ENCODE measurements around the gene WASL. TPM values are rescaled to one million over a fixed set of nuclear protein-coding genes. Genes with fewer than 3 reads are reported as not detected.

WASL gene
- total and polyA plus RNA-seq, 10 of the 15 experiments (the other 5 are each of a cell fraction or from before 2014, with no cell fraction given): 2.0 to 6.4 (median 3.5) TPM

GRCh38 chr7:123656544-123657303, 92.1 kb downstream of the WASL start:
- intact Hi-C loops (cut with micrococcal nuclease; ENCODE audit: unreplicated experiment) (no loop called here), in situ Hi-C loops (cut with MboI) (no loop called here)
- Histone ChIP-seq H3K27me3 (replicated peaks in 1 of 2; ENCODE audit: control insufficient read depth in 2 of 2, insufficient read depth in 2 of 2, low read length in 1 of 2) (no peaks in the 10 kb centered on the region; a peak in 1 of 4 replicates), H3K79me2 (ENCODE audit: control insufficient read depth, insufficient read depth, low read length) (no peaks in the 10 kb centered on the region), H3K27ac (ENCODE audit: control insufficient read depth, insufficient read depth) (no peak overlapping the region), H3K4me3 (no peak overlapping the region), H2AFZ (ENCODE audit: control insufficient read depth, low read depth, low read length) (no peak overlapping the region), H3K36me3 (ENCODE audit: control insufficient read depth in 2 of 2, insufficient read depth in 2 of 2, low read length in 1 of 2) (no peaks in the 10 kb centered on the region), H3K9ac (ENCODE audit: control insufficient read depth, insufficient read depth, low read length) (no peak overlapping the region), H3K4me2 (ENCODE audit: control insufficient read depth, insufficient read depth) (no peak overlapping the region), H4K20me1 (ENCODE audit: control insufficient read depth, insufficient read depth) (no peaks in the 10 kb centered on the region), H3K4me1 (ENCODE audit: control insufficient read depth, insufficient read depth, low read length) (no peaks in the 10 kb centered on the region), H3K9me3 (replicated peaks; ENCODE audit: control insufficient read depth, insufficient read depth, low read length) (no peaks in the 10 kb centered on the region)
- POLR2A ChIA-PET: no interaction called here
- DNase-seq (ENCODE audit: low read depth, low spot score) (no peak), ATAC-seq (no peak), FAIRE-seq (no peak)
- RAD21 ChIA-PET (ENCODE audit: unreplicated experiment): no interaction called here
- BruUV-seq (replicated peaks): no TSS peak
- CTCF ChIA-PET: interaction anchor here (0.6 to 1.6 kb wide), 4 partner anchors 20 to 215 kb away, joined by 3 to 7 read pairs (median 4); no protein-coding TSS in a partner anchor
- SMC1A ChIA-PET (ENCODE audit: uncharacterized antibody, unreplicated experiment): no interaction called here
- TF ChIP-seq, protein P1, sequence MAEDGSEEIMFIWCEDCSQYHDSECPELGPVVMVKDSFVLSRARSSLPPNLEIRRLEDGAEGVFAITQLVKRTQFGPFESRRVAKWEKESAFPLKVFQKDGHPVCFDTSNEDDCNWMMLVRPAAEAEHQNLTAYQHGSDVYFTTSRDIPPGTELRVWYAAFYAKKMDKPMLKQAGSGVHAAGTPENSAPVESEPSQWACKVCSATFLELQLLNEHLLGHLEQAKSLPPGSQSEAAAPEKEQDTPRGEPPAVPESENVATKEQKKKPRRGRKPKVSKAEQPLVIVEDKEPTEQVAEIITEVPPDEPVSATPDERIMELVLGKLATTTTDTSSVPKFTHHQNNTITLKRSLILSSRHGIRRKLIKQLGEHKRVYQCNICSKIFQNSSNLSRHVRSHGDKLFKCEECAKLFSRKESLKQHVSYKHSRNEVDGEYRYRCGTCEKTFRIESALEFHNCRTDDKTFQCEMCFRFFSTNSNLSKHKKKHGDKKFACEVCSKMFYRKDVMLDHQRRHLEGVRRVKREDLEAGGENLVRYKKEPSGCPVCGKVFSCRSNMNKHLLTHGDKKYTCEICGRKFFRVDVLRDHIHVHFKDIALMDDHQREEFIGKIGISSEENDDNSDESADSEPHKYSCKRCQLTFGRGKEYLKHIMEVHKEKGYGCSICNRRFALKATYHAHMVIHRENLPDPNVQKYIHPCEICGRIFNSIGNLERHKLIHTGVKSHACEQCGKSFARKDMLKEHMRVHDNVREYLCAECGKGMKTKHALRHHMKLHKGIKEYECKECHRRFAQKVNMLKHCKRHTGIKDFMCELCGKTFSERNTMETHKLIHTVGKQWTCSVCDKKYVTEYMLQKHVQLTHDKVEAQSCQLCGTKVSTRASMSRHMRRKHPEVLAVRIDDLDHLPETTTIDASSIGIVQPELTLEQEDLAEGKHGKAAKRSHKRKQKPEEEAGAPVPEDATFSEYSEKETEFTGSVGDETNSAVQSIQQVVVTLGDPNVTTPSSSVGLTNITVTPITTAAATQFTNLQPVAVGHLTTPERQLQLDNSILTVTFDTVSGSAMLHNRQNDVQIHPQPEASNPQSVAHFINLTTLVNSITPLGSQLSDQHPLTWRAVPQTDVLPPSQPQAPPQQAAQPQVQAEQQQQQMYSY (CRISPR knock-in tag; IDR thresholded peaks at IDR 0.05): no peak
- TF ChIP-seq ATF7 (IDR thresholded peaks at IDR 0.05; ENCODE audit: low read depth) (no peak), BHLHE40 (IDR thresholded peaks at IDR 0.05; ENCODE audit: borderline replicate concordance in 1 of 2, low read depth in 2 of 2, low read length in 1 of 2) (no peak), ZBTB40 (IDR thresholded peaks at IDR 0.05; ENCODE audit: borderline replicate concordance) (no peak), NBN (IDR thresholded peaks at IDR 0.05) (no peak), NFYA (IDR thresholded peaks at IDR 0.05; ENCODE audit: borderline replicate concordance, low read depth, low read length) (no peak), SP1 (IDR thresholded peaks at IDR 0.05; ENCODE audit: low read depth, low read length) (no peak), BCL11A (IDR thresholded peaks at IDR 0.05; ENCODE audit: low read depth, low read length) (no peak), MTA3 (IDR thresholded peaks at IDR 0.05; ENCODE audit: borderline replicate concordance, low read length) (no peak), CEBPZ (IDR thresholded peaks at IDR 0.05; ENCODE audit: low read depth, low read length) (no peak), HDAC6 (IDR thresholded peaks at IDR 0.05; ENCODE audit: unreplicated experiment) (no peak), ZNF622 (IDR thresholded peaks at IDR 0.05) (no peak)
- WGBS (ENCODE audit: insufficient coverage, insufficient replicate concordance, low lambda C conversion rate, missing lambda C conversion rate): 64% methylated on average over 6 of the region's 6 CpGs
